ENCODE data around the gene RFX7. TPM values are rescaled to one million over a fixed set of nuclear protein-coding genes. Genes with fewer than 3 reads are reported as not detected.

RFX7 gene
- total RNA-seq, 1 experiment from 2014 or later, result 29.8 TPM

GRCh38 chr15:56251315-56252095 is 7.8 kb upstream of the RFX7 start:
- intact Hi-C loops (cut with micrococcal nuclease), result no loop called here
- Mint-ChIP-seq H3K27me3 (ENCODE audit: insufficient read depth, unreplicated experiment) (no peaks in the 10 kb centered on the region), H3K36me3 (ENCODE audit: insufficient read depth, unreplicated experiment) (no peaks in the 10 kb centered on the region), H3K4me1 (ENCODE audit: insufficient read depth, unreplicated experiment) (no peaks in the 10 kb centered on the region), H3K27ac (ENCODE audit: low read depth, unreplicated experiment) (no peak overlapping the region), H3K9me3 (ENCODE audit: unreplicated experiment) (no peaks in the 10 kb centered on the region), H3K4me3 (ENCODE audit: unreplicated experiment) (no peak overlapping the region)
- no TSS peak for BruUV-seq (replicated peaks)
- ChIA-PET POLR2A (interaction anchor here (0.6 to 1.9 kb wide), 4 partner anchors 9 to 117 kb away, joined by 3 to 11 read pairs (median 5); no protein-coding TSS in a partner anchor), CTCF (interaction anchor here (0.7 to 7.7 kb wide), 9 partner anchors 9 to 477 kb away, joined by 3 to 166 read pairs (median 3); no protein-coding TSS in a partner anchor)
- TF ChIP-seq CTCF (IDR thresholded peaks at IDR 0.05; ENCODE audit: unreplicated experiment), result no peak
- DNase-seq (ENCODE audit: unreplicated experiment), result no peak

- CTCF ChIA-PET, result interaction anchor here (0.6 to 7.7 kb wide), 11 partner anchors 10 to 177 kb away, joined by 3 to 166 read pairs (median 3); no protein-coding TSS in a partner anchor
- intact Hi-C loops (cut with micrococcal nuclease), result no loop called here
- no TSS peak for BruUV-seq (replicated peaks)
- no peak overlapping the region for H3K27ac Mint-ChIP-seq (ENCODE audit: low read depth, unreplicated experiment)
- no peak for TF ChIP-seq CTCF (IDR thresholded peaks at IDR 0.05; ENCODE audit: unreplicated experiment)
- H3K36me3 Mint-ChIP-seq (ENCODE audit: insufficient read depth, unreplicated experiment), result no peaks in the 10 kb centered on the region
- no peaks in the 10 kb centered on the region for H3K9me3 Mint-ChIP-seq (ENCODE audit: unreplicated experiment)
- no peak for DNase-seq (ENCODE audit: unreplicated experiment)
- H3K4me3 Mint-ChIP-seq (ENCODE audit: unreplicated experiment), result no peak overlapping the region
- H3K27me3 Mint-ChIP-seq (ENCODE audit: insufficient read depth, unreplicated experiment), result no peaks in the 10 kb centered on the region
- H3K4me1 Mint-ChIP-seq (ENCODE audit: insufficient read depth, unreplicated experiment), result peaks cover 7% of the 10 kb centered on the region
- POLR2A ChIA-PET, result interaction anchor here (0.6 to 3.4 kb wide), 4 partner anchors 11 to 343 kb away, joined by 3 to 12 read pairs (median 4); no protein-coding TSS in a partner anchor
Observed at GRCh38 chr15:56250626-56251025, 6.9 kb upstream of the RFX7 start.

- Mint-ChIP-seq H3K36me3 (ENCODE audit: insufficient read depth, unreplicated experiment) (no peaks in the 10 kb centered on the region), H3K4me1 (ENCODE audit: insufficient read depth, unreplicated experiment) (peaks cover 14% of the 10 kb centered on the region), H3K9me3 (ENCODE audit: unreplicated experiment) (no peaks in the 10 kb centered on the region), H3K27ac (ENCODE audit: low read depth, unreplicated experiment) (no peak overlapping the region), H3K4me3 (ENCODE audit: unreplicated experiment) (no peak overlapping the region), H3K27me3 (ENCODE audit: insufficient read depth, unreplicated experiment) (no peaks in the 10 kb centered on the region)
- BruUV-seq (replicated peaks), result no TSS peak
- peak; percentile 78 for DNase-seq (ENCODE audit: unreplicated experiment)
- CTCF ChIA-PET, result interaction anchor here (0.6 to 7.7 kb wide), 32 partner anchors 10 to 488 kb away, joined by 3 to 166 read pairs (median 4); partner anchors contain the start of gene TEX9
- intact Hi-C loops (cut with micrococcal nuclease), result loop anchor here (1.0 to 5.0 kb wide), 3 partner anchors 78 to 352 kb away; no protein-coding TSS in a partner anchor
- POLR2A ChIA-PET, result interaction anchor here (0.9 to 3.4 kb wide), 6 partner anchors 94 to 179 kb away, joined by 3 to 12 read pairs (median 4); no protein-coding TSS in a partner anchor
- TF ChIP-seq CTCF (IDR thresholded peaks at IDR 0.05; ENCODE audit: unreplicated experiment), result peak; percentile 34
Observed at GRCh38 chr15:56249092-56249491, 5.4 kb upstream of the RFX7 start.

GRCh38 chr15:56248311-56248992 is 4.8 kb upstream of the RFX7 start:
- Mint-ChIP-seq H3K4me1 (ENCODE audit: insufficient read depth, unreplicated experiment) (peaks cover 14% of the 10 kb centered on the region), H3K27me3 (ENCODE audit: insufficient read depth, unreplicated experiment) (no peaks in the 10 kb centered on the region), H3K36me3 (ENCODE audit: insufficient read depth, unreplicated experiment) (no peaks in the 10 kb centered on the region), H3K4me3 (ENCODE audit: unreplicated experiment) (no peak overlapping the region), H3K27ac (ENCODE audit: low read depth, unreplicated experiment) (no peak overlapping the region), H3K9me3 (ENCODE audit: unreplicated experiment) (no peaks in the 10 kb centered on the region)
- no TSS peak for BruUV-seq (replicated peaks)
- intact Hi-C loops (cut with micrococcal nuclease), result loop anchor here (2.0 to 5.0 kb wide), 2 partner anchors 78 to 351 kb away; no protein-coding TSS in a partner anchor
- CTCF ChIA-PET, result interaction anchor here (0.6 to 7.7 kb wide), 34 partner anchors 10 to 487 kb away, joined by 3 to 166 read pairs (median 4); partner anchors contain the start of gene TEX9
- no peak for DNase-seq (ENCODE audit: unreplicated experiment)
- POLR2A ChIA-PET, result interaction anchor here (0.6 to 3.4 kb wide), 7 partner anchors 94 to 331 kb away, joined by 3 to 12 read pairs (median 4); no protein-coding TSS in a partner anchor
- TF ChIP-seq CTCF (IDR thresholded peaks at IDR 0.05; ENCODE audit: unreplicated experiment), result no peak

All from MCF 10A (cell line).